HG03280 (cell line): ENCODE results near the gene SNX1.
"Not testable (repeated sequence)": the region's sequence is repeated elsewhere in the genome, so short reads cannot be mapped to it uniquely, and the experiment has no call there.

Experiments used
- ATAC-seq: cut with Tn5 transposase; IDR thresholded peaks from one replicate; pipeline ENCODE4 v1.9.1; 2021; ENCODE audit warnings: mild to moderate bottlenecking, moderate library complexity; ENCODE audit not compliant: unreplicated experiment

The SNX1 gene, protein sequence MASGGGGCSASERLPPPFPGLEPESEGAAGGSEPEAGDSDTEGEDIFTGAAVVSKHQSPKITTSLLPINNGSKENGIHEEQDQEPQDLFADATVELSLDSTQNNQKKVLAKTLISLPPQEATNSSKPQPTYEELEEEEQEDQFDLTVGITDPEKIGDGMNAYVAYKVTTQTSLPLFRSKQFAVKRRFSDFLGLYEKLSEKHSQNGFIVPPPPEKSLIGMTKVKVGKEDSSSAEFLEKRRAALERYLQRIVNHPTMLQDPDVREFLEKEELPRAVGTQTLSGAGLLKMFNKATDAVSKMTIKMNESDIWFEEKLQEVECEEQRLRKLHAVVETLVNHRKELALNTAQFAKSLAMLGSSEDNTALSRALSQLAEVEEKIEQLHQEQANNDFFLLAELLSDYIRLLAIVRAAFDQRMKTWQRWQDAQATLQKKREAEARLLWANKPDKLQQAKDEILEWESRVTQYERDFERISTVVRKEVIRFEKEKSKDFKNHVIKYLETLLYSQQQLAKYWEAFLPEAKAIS

DNA sequence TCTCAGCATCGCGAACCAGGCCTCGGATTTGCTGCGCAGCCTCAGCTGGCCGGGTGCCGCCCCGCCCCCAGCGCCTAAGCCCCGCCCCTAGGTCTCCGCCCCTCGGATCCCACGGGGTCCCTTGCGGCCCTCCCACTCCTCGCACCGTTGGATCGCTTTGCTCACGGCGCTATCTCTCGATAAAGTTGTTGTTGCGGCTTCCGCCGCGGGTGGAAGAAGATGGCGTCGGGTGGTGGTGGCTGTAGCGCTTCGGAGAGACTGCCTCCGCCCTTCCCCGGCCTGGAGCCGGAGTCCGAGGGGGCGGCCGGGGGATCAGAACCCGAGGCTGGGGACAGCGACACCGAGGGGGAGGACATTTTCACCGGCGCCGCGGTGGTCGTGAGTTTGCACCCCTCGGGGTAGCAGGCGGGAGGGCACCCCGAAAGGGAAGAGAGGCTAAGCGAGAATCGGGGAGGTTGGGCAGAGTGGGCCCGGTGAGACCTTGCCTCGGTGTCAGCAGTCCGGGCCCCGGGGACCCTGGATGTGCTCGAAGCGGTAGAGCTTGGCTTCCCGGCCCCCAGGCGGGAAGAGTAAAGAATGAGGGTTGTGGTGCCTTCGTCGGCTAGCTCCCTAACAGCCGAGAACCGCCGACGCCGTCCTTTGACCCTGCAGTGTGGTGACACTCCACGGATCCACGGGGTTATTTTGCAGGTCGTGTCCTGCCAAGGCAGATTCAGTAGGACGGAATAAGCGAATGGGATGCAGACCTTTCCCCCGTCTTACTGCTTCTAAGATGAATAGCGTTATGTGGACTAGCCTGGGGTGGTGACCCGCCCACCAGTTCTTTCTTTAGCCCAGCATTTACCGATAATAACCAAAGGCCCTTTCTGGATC lies at the start of gene SNX1:
TSS of gene SNX1 (plus strand) at position 188 of the 873 bp plus-strand sequence. CDS start at position 220, 32 bp downstream.
- peak; percentile 46 for ATAC-seq

DNA sequence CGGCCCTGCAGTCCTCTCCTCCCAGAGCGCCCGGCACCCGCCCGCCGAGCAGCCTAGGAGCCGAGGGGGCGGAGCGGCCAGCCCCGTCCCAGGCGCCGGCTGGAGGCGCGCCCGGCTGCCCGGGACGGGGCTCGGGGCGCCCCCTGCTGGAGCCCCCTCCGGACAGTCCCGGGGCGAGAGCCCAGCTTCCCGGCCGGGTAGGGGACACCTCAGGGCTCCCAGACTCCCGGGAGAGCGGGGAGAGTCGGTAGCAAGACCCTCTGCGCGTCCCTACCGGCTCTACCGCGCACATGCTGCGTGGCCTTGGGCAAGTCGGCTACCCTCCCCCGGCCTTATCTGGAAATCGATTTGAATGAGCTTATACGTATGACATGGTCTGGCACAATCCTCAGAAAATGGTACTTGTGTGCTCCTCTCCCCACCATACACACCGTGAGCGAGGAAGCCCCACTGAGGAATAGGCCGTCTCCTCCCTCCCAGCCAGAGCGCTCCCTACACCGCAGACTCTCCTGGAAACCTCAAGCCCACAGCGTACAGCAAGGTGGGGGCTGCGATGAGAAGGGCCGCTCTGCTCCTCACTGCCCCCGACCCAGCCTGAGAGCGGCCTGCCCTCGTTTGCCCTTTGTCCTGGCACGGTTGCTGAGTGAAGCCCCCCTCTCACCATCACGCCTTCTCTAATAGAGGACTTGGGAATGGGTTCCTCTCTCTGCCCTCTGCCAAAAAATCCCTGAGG lies 49.2 kb upstream of the SNX1 start, which contains the start of gene DAPK2:
TSS of gene DAPK2 (minus strand) at position 65 of the 733 bp plus-strand sequence. CDS start 6,224 bp downstream, outside the sequence.
- peak; percentile 62 for ATAC-seq

DNA sequence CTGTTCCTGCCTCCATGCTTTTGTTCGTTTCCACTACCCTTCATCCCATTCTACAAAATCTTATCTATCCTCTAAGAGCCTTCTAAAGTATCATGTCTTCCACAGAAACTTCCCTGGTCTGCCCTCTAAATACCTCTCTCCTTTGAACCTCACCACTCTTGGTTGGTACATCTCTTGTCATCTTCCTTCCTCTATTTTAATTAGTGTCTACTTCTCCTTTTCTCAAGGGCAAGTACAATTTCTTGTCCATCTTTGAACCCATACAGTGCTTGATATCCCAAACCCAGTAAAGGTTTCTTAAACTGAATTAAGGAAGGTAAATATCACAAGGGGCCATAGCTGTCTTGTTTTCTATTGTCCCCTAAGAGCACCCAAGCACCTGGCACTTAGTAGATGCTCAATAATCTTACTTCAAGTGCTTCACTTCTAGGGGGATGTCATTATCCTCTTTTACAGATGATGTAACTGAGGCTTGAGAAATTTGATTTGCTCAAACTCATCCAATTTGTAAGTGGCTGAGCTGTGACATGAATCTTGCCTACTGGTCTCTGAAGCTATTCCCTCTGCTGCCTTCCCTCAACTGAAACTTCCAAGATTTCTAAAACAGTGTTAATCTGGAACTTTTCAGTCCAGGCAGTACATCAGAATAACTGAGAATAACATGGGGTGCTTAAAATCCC lies 46.9 kb upstream of the SNX1 start:
- ATAC-seq: no peak

DNA sequence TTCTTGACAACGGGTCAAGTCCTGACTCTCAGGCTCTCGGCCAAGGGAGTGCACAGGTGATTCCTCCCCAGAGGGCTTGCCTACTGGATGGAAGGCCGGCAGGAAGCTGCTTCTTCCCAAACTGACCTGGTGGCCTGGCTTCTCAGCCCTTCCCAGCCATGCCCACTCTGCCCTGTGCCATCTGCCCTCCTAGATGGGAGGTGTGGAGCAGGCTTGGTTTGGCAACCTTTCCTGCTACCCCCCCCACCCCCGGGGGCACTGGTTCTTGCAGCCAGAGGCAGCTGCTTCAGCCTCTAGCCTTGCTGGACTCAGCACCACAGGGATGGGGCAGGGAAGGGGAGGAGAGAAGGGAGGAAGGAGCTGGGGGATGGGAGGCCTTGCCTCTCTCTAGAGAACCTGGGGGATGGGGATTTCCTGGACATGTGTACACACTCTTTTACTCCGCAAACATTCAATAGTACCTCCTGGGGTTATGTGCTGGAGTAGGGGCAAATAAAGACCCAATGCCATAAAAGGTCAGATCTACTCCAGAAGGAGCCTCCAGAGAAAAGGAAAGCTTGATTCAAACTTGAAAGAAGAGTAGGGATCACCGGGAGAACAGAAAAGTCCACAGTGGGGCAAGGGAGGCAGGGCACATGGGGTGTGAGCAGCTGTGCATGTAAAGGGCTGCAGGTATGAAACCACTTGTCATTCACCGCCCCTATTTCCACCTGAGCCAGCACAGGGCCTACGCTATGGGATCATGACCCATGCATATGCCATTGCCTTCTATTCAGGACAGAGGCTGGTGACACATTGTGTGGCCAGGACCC lies 45.3 kb upstream of the SNX1 start:
- no peak for ATAC-seq

DNA sequence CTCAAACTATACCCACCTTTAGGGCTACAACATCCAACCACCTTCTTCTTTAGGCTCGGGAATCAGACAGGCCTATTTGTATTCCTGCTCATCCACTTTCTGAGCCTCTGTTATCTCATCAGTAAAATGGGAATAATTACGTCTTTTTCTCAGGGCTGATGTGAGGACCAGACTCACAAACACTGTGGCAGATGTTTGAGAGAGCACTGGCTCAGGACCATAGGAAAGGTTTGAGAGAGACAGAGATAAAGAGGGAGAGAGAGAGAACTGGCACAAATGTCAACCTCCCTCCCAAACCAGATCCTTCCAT lies 44.7 kb upstream of the SNX1 start:
- no peak for ATAC-seq

DNA sequence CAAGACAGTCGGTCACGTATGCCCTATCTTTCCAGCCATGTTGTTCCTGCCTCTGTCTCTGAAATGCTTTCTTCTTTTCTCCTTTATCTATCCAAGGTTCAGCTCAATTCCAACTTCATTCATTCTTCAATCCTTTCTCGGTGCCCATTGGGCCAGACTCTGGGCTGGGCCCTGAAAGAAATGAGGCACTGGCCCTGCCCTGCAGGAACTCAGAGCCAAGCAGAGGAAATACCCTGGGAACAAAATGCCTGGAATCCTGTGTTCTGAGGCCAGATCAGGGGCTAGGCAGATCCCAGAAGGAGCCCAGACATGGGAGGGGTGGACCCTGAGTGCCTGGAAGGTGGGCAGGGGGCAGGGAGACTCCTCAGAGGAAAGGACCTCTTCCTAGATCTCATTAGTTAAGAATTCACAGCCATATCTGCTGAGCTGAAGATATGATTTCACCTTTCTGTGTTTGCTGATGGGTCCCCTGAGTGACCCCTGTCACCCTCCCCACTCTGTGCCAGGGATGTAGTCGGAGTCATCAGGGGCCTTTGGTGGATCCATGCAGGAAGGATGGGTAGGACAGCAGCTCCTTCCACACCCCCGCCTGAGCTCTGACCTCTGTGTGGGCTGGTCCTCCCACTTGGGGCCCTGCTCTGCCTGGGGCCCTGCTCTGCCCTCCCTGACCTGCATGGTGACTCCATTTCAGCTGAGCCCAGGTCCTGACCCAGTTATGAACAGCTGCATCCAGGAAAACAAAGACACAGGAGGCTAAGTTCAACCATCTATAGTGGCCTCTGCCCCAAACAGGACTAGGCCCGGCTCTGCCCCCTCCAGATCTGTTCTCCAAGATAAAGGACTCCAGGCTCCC lies 44.1 kb upstream of the SNX1 start:
- ATAC-seq: no peak

DNA sequence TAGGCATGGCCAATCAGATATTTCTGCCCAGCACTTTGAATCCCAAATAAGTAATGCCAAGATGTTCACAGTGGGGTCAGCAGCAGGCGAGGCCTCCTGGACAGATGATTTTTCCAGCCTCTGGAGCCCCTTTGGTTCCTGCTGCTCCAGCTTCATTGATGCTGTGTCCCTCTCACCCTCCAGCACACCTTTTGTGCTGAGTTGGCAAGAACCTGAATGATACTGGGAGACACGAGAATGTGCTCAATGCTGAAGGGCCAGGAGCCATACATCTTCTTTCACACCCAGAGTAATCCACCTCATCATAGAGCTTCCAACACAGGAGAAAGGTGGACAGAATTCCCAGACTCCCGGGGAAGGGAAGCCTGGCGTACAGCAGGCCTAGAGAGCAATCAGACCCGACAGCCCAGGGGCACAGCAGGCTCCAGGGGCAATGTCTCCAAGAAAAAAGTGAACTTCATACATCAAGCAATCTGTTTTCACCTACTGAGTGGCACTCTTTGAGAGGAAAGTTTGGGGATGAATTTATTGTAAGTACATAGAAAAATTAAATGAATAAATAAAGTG lies 42.8 kb upstream of the SNX1 start:
- no peak for ATAC-seq

DNA sequence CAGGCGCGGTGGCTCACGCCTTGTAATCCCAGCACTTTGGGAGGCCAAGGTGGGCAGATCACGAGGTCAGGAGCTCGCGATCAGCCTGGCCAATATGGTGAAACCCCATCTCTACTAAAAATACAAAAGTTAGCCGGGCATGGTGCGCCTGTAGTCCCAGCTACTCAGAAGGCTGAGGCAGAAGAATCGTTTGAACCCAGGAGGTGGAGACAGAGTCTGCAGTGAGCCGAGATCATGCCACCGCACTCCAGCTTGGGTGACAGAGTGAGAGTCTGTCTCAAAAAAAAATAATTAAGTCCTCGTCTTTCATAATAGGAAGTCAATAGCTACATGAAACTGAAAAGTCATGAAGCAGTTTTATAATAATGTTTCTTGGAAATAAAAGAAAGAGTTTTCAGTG lies 42.1 kb upstream of the SNX1 start:
- ATAC-seq: not testable (repeated sequence)

DNA sequence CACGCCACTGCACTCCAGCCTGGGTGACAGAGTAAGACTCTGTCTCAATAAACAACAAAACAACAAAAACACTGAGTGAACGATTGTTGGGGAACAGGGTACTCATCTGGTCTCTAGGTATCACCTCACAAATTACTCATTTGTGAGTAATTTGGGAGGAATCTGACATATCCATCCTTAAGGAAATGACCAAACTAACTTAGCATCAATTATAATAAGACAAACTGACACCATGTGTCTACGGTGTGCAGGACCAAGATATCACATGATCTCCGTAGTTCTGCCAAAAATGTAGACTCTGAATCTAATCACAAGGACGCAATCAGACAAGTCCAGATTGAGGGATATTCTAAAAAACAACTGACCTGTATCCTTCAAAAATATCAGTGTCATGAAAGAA lies 37.5 kb upstream of the SNX1 start:
- no peak for ATAC-seq

DNA sequence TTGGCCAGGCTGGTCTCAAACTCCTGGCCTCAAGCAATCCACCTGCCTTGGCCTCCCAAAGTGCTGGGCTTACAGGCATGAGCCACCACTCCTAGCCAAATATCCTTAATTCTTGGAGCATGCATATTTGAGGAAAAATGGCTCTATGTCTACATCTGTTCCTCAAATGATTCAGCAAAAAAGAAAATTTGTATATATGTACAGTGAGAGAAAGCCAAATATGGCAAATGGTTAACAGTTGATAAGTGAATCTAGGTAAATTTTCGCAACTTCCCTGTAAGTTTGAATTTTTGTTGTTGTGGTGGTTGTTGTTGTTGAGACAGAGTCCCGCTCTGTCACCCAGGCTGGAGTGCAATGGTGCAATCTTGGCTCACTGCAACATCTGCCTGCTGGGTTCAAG lies 36.7 kb upstream of the SNX1 start:
- ATAC-seq: not testable (repeated sequence)

DNA sequence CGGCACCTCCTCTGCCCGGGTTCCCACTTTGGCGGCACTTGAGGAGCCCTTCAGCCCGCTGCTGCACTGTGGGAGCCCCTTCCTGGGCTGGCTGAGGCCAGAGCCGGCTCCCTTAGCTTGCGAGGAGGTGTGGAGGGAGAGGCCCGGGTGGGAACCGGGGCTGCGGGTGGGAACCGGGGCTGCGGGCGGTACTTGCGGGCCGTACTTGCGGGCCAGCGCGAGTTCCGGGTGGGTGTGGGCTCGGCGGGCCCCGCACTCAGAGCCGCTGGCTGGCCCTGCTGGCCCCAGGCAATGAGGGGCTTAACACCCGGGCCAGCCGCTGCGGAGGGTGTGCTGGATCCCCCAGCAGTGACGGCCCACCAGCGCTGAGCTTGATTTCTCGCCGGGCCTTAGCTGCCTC lies 35.1 kb upstream of the SNX1 start:
- no peak for ATAC-seq

DNA sequence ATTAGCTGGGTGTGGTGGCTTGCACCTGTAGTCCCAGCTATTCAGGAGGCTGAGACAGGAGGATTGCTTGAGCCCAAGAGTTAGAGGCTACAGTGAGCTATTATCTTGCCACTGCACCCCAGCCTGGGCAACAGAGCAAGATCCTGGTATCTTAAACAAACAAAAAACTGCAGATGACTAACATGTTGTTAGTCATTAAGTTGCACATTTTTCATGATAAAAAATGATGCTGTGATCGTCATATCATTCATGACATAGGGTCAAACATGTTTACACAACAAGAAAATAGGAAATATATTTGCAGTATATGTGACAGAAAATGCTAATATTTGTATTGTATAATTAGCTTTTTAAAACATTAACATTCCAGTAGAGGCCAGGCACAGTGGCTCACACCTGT lies 29.3 kb upstream of the SNX1 start:
- ATAC-seq: no peak

DNA sequence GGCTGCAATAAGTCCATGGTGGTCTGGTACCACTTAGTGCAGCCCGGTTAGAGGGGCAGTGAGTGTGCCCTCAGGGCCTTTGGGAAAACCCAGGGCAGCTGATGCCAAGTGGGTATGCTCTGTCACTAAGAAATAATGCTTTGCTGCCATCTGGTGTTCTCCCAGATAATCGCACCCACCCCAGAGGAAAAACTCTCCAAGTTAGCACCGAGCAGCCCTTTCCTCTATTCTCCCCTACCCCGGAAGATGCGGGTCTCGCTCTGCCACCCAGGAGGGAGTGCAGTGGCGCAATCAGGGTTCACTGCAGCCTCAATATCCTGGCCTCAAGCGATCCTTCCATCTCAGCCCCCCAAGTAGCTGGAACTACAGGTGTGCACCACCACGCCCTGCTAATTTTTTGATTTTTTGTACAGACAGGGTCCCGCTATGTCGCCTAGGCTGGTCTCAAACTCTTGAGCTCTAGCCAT lies 28.2 kb upstream of the SNX1 start:
- ATAC-seq: no peak

DNA sequence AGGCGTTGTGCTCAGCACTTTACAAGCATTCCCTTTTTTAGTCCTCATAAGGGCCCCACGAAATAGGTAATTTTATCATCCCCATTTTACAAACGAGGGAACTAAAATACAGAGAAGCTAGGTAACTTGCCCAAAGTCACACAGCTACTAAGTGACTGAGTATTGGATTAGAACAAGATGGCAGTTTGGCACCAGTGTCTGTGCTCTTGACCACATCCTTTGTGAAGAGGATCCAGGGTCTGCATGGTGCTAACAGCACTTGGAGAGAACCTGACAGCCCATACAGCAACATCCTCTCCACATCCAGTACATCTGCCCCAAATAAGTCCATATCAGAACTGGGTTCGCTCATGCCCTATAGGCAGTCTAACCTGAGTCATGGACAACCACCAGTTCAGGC lies 27.6 kb upstream of the SNX1 start:
- no peak for ATAC-seq

DNA sequence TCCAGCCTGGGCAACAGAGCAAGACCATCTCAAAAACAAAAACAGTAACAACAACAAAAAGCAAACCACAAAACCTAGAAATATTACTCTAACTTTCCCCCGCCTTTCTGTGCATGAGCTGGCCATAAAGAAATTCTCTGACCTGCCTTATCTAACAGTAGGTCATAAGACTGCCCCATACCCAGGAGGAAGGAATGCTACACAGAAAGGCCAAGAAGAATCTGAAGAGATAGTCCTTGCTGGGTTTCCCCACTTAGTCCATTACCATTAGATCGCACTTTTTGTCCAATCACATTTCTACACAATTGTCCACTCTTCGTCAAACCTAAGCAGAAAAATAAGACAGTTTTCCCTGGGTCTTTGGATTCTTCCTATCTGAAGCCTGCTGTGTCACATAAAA lies 25.7 kb upstream of the SNX1 start:
- ATAC-seq: no peak

DNA sequence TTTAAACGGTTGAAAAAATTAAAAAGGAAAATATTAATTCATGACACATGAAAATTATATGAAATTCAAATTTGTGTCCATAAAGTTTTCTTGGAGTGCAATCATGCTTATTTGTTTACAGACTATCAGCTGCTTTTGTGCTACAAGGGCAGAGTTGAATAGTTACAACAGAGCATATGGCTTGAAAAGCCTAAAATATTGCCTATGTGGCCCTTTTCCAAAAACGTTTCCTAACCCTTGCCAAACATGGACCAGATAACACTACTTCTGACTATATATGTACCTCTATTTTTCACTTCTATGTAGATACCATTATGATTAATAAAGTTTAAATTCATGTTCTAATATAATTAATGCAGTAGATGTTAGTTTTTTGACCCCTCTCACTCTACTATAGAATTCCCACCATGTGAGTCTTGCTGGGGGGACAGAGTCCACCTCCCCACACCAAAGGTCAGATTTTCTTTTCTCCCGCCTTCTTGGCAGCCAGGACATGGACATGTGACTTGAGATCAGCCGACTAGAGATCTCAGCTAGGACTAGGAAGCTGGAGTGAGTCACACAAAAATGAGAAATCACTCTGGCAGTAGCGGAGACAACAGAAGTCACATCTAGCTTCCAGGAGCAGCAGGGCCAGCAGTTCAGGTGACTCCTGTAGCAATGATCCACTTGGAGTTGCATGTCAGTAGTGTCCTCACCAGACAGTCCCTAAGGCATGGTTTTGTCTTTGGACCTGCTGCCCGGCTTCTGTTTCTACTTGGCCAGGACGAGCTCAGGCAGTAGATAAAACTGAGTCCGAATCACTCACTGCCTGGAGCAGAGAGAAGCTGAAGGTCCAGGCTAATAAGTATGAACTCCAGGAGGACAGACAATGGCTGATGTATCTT lies 24.6 kb upstream of the SNX1 start:
- ATAC-seq: no peak
